B cell (primary cell): Measurements from ENCODE around the gene ABCA2. TPM values are rescaled to one million over a fixed set of nuclear protein-coding genes. Genes with fewer than 3 reads are reported as not detected.

Experiments used
- ATAC-seq: fragments of 200-7000 bp; cut with Tn5 transposase; one replicate; pipeline ENCODE4 v1.10.0; 2021; ENCODE audit warnings: low read depth, mild to moderate bottlenecking, moderate number of reproducible peaks, moderate library complexity
- CTCF ChIA-PET: fragments of 350-600 bp; sonication (Branson Sonifier 250); formaldehyde crosslinking; loops from one replicate; lab custom pipeline; 2021; ENCODE audit warnings: antibody characterized with exemption, inconsistent platforms; lab: Charles Lee
- POLR2A ChIA-PET: fragments of 350-600 bp; sonication (Branson Sonifier 250); formaldehyde crosslinking; loops from one replicate; lab custom pipeline; 2021; ENCODE audit warnings: antibody characterized with exemption; lab: Charles Lee
- DNase-seq: peaks from one replicate; pipeline ENCODE4 v3.0.0; 2013
- H2AFZ ChIP-seq: 2 replicates; pipeline ENCODE4 v1.6.1; 2012; ENCODE audit warnings: mild to moderate bottlenecking, low read depth, low read length; ENCODE audit not compliant: insufficient read depth, poor library complexity, severe bottlenecking
- H3K27ac ChIP-seq, 2 donors: 1 replicate in 1 of 2; 2 replicates in 1 of 2; pipeline ENCODE4 v1.5.1; 2012 to 2013; ENCODE audit warnings: low read length in 2 of 2, mild to moderate bottlenecking in 2 of 2, moderate library complexity in 1 of 2
- H3K27me3 ChIP-seq, 4 experiments: fragments of 200-600 bp in 1 of 4; sonication (generic) in 1 of 4; replicated peaks in 1 of 4; 1 replicate in 2 of 4; 2 replicates in 2 of 4; pipeline versions ENCODE4 v1.6.1 to v1.7.0; 2013 to 2016; ENCODE audit warnings: low read length in 3 of 4, mild to moderate bottlenecking in 2 of 4, mixed read lengths in 1 of 4, moderate library complexity in 1 of 4; ENCODE audit not compliant: insufficient read depth in 4 of 4, control insufficient read depth in 3 of 4; ENCODE audit errors: control extremely low read depth in 1 of 4
- H3K36me3 ChIP-seq, 2 experiments: replicated peaks in 1 of 2; 1 replicate in 1 of 2; 2 replicates in 1 of 2; pipeline versions ENCODE4 v1.6.1 to v1.7.1; 2013; ENCODE audit warnings: low read length in 1 of 2; ENCODE audit not compliant: insufficient read depth in 2 of 2, control insufficient read depth in 1 of 2; ENCODE audit errors: control extremely low read depth in 1 of 2, extremely low read depth in 1 of 2
- H3K4me1 ChIP-seq, 2 donors: fragments of 200-600 bp in 1 of 2; sonication (generic) in 1 of 2; 1 replicate in 1 of 2; 2 replicates in 1 of 2; pipeline versions ENCODE4 v1.5.1 to v1.6.1; 2013 to 2017; ENCODE audit warnings: low read length in 2 of 2; ENCODE audit not compliant: control insufficient read depth in 2 of 2, insufficient read depth in 2 of 2
- H3K4me2 ChIP-seq: replicated peaks from 2 replicates; pipeline ENCODE3; 2012; ENCODE audit warnings: mild to moderate bottlenecking, low read depth, low read length; ENCODE audit not compliant: poor library complexity, severe bottlenecking
- H3K4me3 ChIP-seq, 5 experiments: fragments of 200-600 bp in 1 of 5; sonication (generic) in 1 of 5; 1 replicate in 3 of 5; 2 replicates in 2 of 5; pipeline versions ENCODE4 v1.5.1 to v1.7.0; 2011 to 2016; ENCODE audit warnings: low read length in 4 of 5, mild to moderate bottlenecking in 4 of 5, low read depth in 2 of 5, control low read depth in 1 of 5, moderate library complexity in 1 of 5; ENCODE audit not compliant: insufficient read depth in 1 of 5; ENCODE audit errors: control extremely low read depth in 1 of 5, extremely low read depth in 1 of 5
- H3K79me2 ChIP-seq: fragments of 200-600 bp; sonication (generic); one replicate; pipeline ENCODE4 v1.6.0; 2016; ENCODE audit warnings: low read length; ENCODE audit not compliant: control insufficient read depth, insufficient read depth
- H3K9ac ChIP-seq: fragments of 200-600 bp; sonication (generic); 2 replicates; pipeline ENCODE4 v1.6.1; 2017; ENCODE audit warnings: mild to moderate bottlenecking, low read length, moderate library complexity
- H3K9me3 ChIP-seq, 3 donors: one replicate each; pipeline versions ENCODE4 v1.6.1 to v1.7.1; 2013; ENCODE audit warnings: low read length in 2 of 3; ENCODE audit not compliant: control insufficient read depth in 2 of 3, insufficient read depth in 1 of 3; ENCODE audit errors: control extremely low read depth in 1 of 3
- H4K20me1 ChIP-seq: 2 replicates; pipeline ENCODE4 v1.6.0; 2012; ENCODE audit warnings: mild to moderate bottlenecking, low read length; ENCODE audit not compliant: insufficient read depth, control insufficient read depth, poor library complexity, severe bottlenecking
- H3K27ac Mint-ChIP-seq: one replicate; pipeline ENCODE4 v1.8.0; 2021; ENCODE audit warnings: mixed read lengths
- H3K27me3 Mint-ChIP-seq: one replicate; pipeline ENCODE4 v1.8.0; 2021; ENCODE audit warnings: mixed read lengths
- H3K4me1 Mint-ChIP-seq: one replicate; pipeline ENCODE4 v1.8.0; 2021; ENCODE audit warnings: mixed read lengths
- H3K4me3 Mint-ChIP-seq: one replicate; pipeline ENCODE4 v1.8.0; 2021; ENCODE audit warnings: mixed read lengths
- H3K9me3 Mint-ChIP-seq: one replicate; pipeline ENCODE4 v1.8.0; 2022; ENCODE audit warnings: mixed read lengths; ENCODE audit not compliant: insufficient read depth
- CTCF ChIP-seq: fragments of 200-600 bp; IDR thresholded peaks from one replicate; pipeline ENCODE4 v1.8.0; 2022; ENCODE audit warnings: antibody characterized with exemption, mild to moderate bottlenecking
- EZH2 ChIP-seq: IDR thresholded peaks from 2 replicates; pipeline ENCODE4 v1.6.1; 2012; ENCODE audit warnings: borderline replicate concordance, low read depth, mild to moderate bottlenecking, moderate library complexity, low read length; ENCODE audit not compliant: insufficient read depth, poor library complexity, severe bottlenecking
- WGBS: methylation state at CpG from one replicate; pipeline ENCODE4 v1.1.5; 2013; ENCODE audit warnings: missing lambda C conversion rate; ENCODE audit not compliant: insufficient coverage; 5-methylcytosine and 5-hydroxymethylcytosine counted together
- intact Hi-C: fragments of 100-400 bp; cut with micrococcal nuclease; formaldehyde crosslinking; loops from one replicate; pipeline ENCODE4 v1.10.0; 2022
- polyA plus RNA-seq: library from polyadenylated mRNA; depleted of rRNA; stranded (reverse); fragments of >200 nt; gene quantifications from 2 replicates; pipeline ENCODE4 v1.2.3, GENCODE V29; 2012
- total RNA-seq, 2 donors: library from RNA; stranded (reverse); fragments of 120-200 nt in 1 of 2; gene quantifications; 1 replicate in 1 of 2; 2 replicates in 1 of 2; pipeline versions ENCODE4 v1.2.3 to v1.2.4, GENCODE V29; 2013 to 2022

The ABCA2 gene
- total and polyA plus RNA-seq, 2 donors (not counting 1 experiment from before 2014, with no cell fraction given), result 30.7 to 61.1 TPM

GRCh38 chr9:137077010-137077747, 49.1 kb upstream of the ABCA2 start, which contains the start of gene UAP1L1:
Gene UAP1L1, plus strand, starts transcription at chr9:137077517. Its CDS starts 16 bp downstream, at chr9:137077533.
- Histone ChIP-seq H3K9me3 (no peaks in the 10 kb centered on the region), H3K36me3 (peaks cover 0 to 25% of the 10 kb centered on the region in 2 experiments), H2AFZ (peak within 1 kb of the TSS; percentile 69), H3K9ac (peak within 1 kb of the TSS; percentile 75), H4K20me1 (peaks cover 26% of the 10 kb centered on the region), H3K79me2 (peaks cover 12% of the 10 kb centered on the region), H3K4me3 (peak within 1 kb of the TSS; percentile 13 to 75 (median 66)), H3K4me1 (peaks cover 11 to 23% of the 10 kb centered on the region in 2 donors), H3K27me3 (no peaks in the 10 kb centered on the region), H3K27ac (peak within 1 kb of the TSS; percentile 15 to 82), H3K4me2 (peak within 1 kb of the TSS; percentile 96)
- Mint-ChIP-seq H3K4me3 (peak within 1 kb of the TSS; percentile 81), H3K27me3 (no peaks in the 10 kb centered on the region), H3K9me3 (no peaks in the 10 kb centered on the region), H3K27ac (peak within 1 kb of the TSS; percentile 82), H3K4me1 (peaks cover 19% of the 10 kb centered on the region)
- 2% methylated on average over 83 of the region's 87 CpGs for WGBS
- peak; percentile 72 for ATAC-seq
- TF ChIP-seq EZH2, result no peak
- no peak for TF ChIP-seq CTCF
- POLR2A ChIA-PET, result interaction anchor here (0.5 to 2.0 kb wide), 6 partner anchors 8 to 293 kb away, joined by 3 to 17 read pairs (median 6); partner anchors contain the start of gene MAN1B1
- intact Hi-C loops, result loop anchor here (1.0 kb wide), 1 partner anchor 9 kb away; the partner anchor contains the start of gene MAN1B1
- DNase-seq, result peak; percentile 85
- CTCF ChIA-PET, result interaction anchor here (1.0 to 2.8 kb wide), 5 partner anchors 9 to 42 kb away, joined by 3 to 13 read pairs (median 4); partner anchors contain the start of gene MAN1B1
